K562 (cell line): Measurements from ENCODE around the gene TNPO3. TPM values are rescaled to one million over a fixed set of nuclear protein-coding genes. Genes with fewer than 3 reads are reported as not detected.
A peak's percentile ranks its signal among the peaks of the same experiment; 100 is the strongest.

ENCODE experiments used
- CCNT2 ChIP-seq: IDR thresholded peaks from 2 replicates; pipeline ENCODE4 v1.6.1; 2011; ENCODE audit warnings: borderline replicate concordance, low read depth, mild to moderate bottlenecking, moderate library complexity, mixed read lengths, low read length; ENCODE audit not compliant: insufficient read length; ENCODE audit errors: extremely low read depth
- DNMT1 ChIP-seq: fragments of 450-650 bp; IDR thresholded peaks from 2 replicates; pipeline ENCODE4 v1.6.1; 2016; ENCODE audit warnings: antibody characterized with exemption, mild to moderate bottlenecking
- ELF2 ChIP-seq: fragments of 250-450 bp; sonication (Bioruptor Pico); IDR thresholded peaks from 2 replicates; pipeline ENCODE4 v1.5.0; 2021; ENCODE audit warnings: mild to moderate bottlenecking
- EZH2 ChIP-seq: IDR thresholded peaks from 2 replicates; pipeline ENCODE4 v1.6.1; 2012; ENCODE audit warnings: low read depth, mild to moderate bottlenecking, inconsistent platforms, low read length, borderline replicate concordance
- FOXJ2 ChIP-seq: fragments of 200-800 bp; sonication (Bioruptor generic); IDR thresholded peaks from 2 replicates; pipeline ENCODE4 v1.6.1; 2016; ENCODE audit warnings: missing genetic modification characterization, missing compliant biosample characterization
- FOXP1 ChIP-seq: sonication (generic); formaldehyde crosslinking; IDR thresholded peaks from 2 replicates; pipeline ENCODE4 v1.8.0; 2022; ENCODE audit warnings: mild to moderate bottlenecking, missing genetic modification reagents
- GATAD2A ChIP-seq: fragments of 450-650 bp; IDR thresholded peaks from 2 replicates; pipeline ENCODE4 v1.6.1; 2017
- HMG20A ChIP-seq: fragments of 450-650 bp; formaldehyde crosslinking; conservative IDR thresholded peaks from 2 replicates; pipeline ENCODE4 v1.4.0; 2020; ENCODE audit warnings: mild to moderate bottlenecking, mixed read lengths
- HNRNPUL1 ChIP-seq: fragments of 200-400 bp; formaldehyde crosslinking; IDR thresholded peaks from 2 replicates; pipeline ENCODE4 v1.6.1; 2017; ENCODE audit warnings: low read length
- IRF2 ChIP-seq: sonication (generic); formaldehyde crosslinking; IDR thresholded peaks from 2 replicates; pipeline ENCODE4 v1.8.1; 2022; ENCODE audit warnings: mild to moderate bottlenecking, missing genetic modification reagents
- MTF1 ChIP-seq: fragments of 250-450 bp; sonication (Bioruptor Pico); IDR thresholded peaks from 2 replicates; pipeline ENCODE4 v1.9.0; 2021; ENCODE audit warnings: moderate library complexity, mild to moderate bottlenecking, inconsistent platforms, borderline replicate concordance
- RBM34 ChIP-seq: fragments of 200-400 bp; formaldehyde crosslinking; IDR thresholded peaks from 2 replicates; pipeline ENCODE4 v1.6.1; 2018; ENCODE audit warnings: low read length, borderline replicate concordance; ENCODE audit not compliant: insufficient read depth
- RHOXF2B ChIP-seq: fragments of 250-450 bp; sonication (Bioruptor Pico); conservative IDR thresholded peaks from 2 replicates; pipeline ENCODE4 v1.5.1; 2021
- SAFB ChIP-seq: fragments of 200-400 bp; formaldehyde crosslinking; IDR thresholded peaks from 2 replicates; pipeline ENCODE4 v1.6.1; 2017; ENCODE audit warnings: low read depth, low read length, borderline replicate concordance
- SREBF1 ChIP-seq: fragments of 150-350 bp; IDR thresholded peaks from 2 replicates; pipeline ENCODE4 v1.6.1; 2014; ENCODE audit warnings: antibody characterized with exemption, low read depth, low read length, borderline replicate concordance
- TSC22D4 ChIP-seq: fragments of 450-650 bp; IDR thresholded peaks from 2 replicates; pipeline ENCODE4 v1.6.1; 2016; ENCODE audit warnings: missing genetic modification characterization, missing biosample characterization, control low read depth
- XRCC4 ChIP-seq: IDR thresholded peaks from one replicate; pipeline ENCODE4 v1.6.1; 2011; ENCODE audit not compliant: insufficient read depth, insufficient read length; ENCODE audit errors: extremely low read depth
- ZFPM2 ChIP-seq: fragments of 250-450 bp; sonication (Bioruptor Pico); IDR thresholded peaks from 2 replicates; pipeline ENCODE4 v1.5.1; 2022; ENCODE audit warnings: mild to moderate bottlenecking
- ZNF146 ChIP-seq: IDR thresholded peaks from one replicate; pipeline ENCODE4 v1.6.1; 2018; ENCODE audit warnings: missing compliant biosample characterization; ENCODE audit not compliant: unreplicated experiment
- ZNF408 ChIP-seq: fragments of 250-450 bp; sonication (Bioruptor Pico); IDR thresholded peaks from 2 replicates; pipeline ENCODE4 v1.4.0; 2020; ENCODE audit warnings: low read depth, mild to moderate bottlenecking, moderate library complexity
- ZNF668 ChIP-seq: fragments of 250-450 bp; sonication (Bioruptor Pico); IDR thresholded peaks from 2 replicates; pipeline ENCODE4 v1.8.0; 2022; ENCODE audit warnings: mild to moderate bottlenecking, inconsistent platforms
- ZNF695 ChIP-seq: fragments of 450-650 bp; formaldehyde crosslinking; IDR thresholded peaks from 2 replicates; pipeline ENCODE4 v1.4.0; 2020; ENCODE audit warnings: mild to moderate bottlenecking, moderate library complexity
- polyA plus RNA-seq, 8 experiments: library from polyadenylated mRNA; depleted of rRNA in 4 of 8; stranded (reverse) in 5 of 8; unstranded in 3 of 8; fragments of >200 nt; fragmentation: Nextera tagmentation in 2 of 8; fragmentation: Illumina TruSeq in 1 of 8; extraction: Ambion mirVana in 2 of 8; extraction: Trizol in 1 of 8; gene quantifications; 2 replicates each; pipeline versions ENCODE4 v1.2.1 to v1.2.3, GENCODE V29; 2011 to 2014; ENCODE audit warnings: inconsistent platforms in 1 of 8, missing spikeins in 1 of 8
- total RNA-seq, 7 experiments: library from RNA; depleted of rRNA in 6 of 7; stranded (reverse); fragments of >200 nt in 6 of 7; fragmentation: Illumina TruSeq in 2 of 7; extraction: Trizol in 2 of 7; gene quantifications; 2 replicates each; pipeline versions ENCODE4 v1.2.1 to v1.2.3, GENCODE V29; 2011 to 2021; ENCODE audit warnings: low replicate concordance in 1 of 7
- TF ChIP-seq, protein P1 (sequence below), 2 experiments: fragments of 450-650 bp; IDR thresholded peaks; 2 replicates each; pipeline ENCODE4 v1.6.1; 2016
- TF ChIP-seq, protein P2 (sequence below): fragments of 250-450 bp; sonication (Bioruptor Pico); IDR thresholded peaks from 2 replicates; pipeline ENCODE4 v1.8.0; 2022; ENCODE audit warnings: moderate library complexity, mild to moderate bottlenecking, inconsistent platforms
- TF ChIP-seq, protein P3 (sequence below), 2 experiments: IDR thresholded peaks; 2 replicates each; pipeline ENCODE4 v1.6.1; 2012; ENCODE audit warnings: improper control_type of control experiment in 2 of 2, low read depth in 2 of 2, low read length in 2 of 2, borderline replicate concordance in 1 of 2

Gene TNPO3
- total and polyA plus RNA-seq, 9 of the 15 experiments (the other 6 are each of a cell fraction or from before 2014, with no cell fraction given) = 35.8 to 125 (median 110) TPM

DNA sequence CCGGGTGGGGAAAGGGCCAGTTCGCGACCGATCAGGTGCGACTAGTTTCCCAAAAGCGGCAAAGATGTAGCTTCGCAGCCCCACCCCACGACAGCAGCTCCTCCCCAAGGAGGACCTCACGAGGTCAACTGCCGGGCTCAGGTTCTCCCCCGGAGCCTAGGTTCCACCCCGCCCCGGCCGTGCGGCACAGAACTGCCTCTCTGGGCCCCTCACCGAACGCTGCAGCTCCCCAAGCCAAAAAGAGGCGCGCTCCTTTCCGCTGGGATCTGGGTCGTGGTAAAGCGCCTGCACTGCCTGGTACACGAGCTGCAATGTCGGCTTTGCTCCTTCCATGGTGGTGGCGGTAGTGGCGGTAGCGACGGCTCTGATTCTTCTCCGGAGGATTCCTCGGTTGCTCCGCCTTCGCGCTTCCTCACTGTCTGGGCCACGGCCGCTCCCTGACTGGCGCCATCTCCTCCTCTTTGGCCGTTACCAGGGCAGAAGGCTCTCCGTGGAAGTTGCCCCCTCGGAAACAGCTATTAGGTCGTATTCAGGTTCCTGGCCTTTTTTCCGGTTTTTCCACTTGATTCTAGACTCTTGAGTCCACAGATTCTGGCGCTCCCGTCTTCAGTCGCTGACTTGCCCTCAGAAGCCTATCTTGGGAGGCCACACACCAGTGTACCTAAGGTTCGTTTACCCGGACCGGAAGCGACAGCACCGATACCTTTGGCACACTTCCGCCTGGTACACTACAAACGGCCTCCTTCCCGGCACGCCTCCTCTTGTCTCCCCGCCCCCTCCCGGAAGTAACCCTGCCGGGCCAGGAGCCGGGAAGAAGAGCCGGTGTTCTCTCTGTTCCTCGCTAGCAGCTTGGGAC, at the start of gene TNPO3 (continued):
- TF ChIP-seq SREBF1 (no peak), RHOXF2B (CRISPR knock-in tag) (0 out of 2 replicates have a peak, but pooled peaks have one; percentile 15), IRF2 (no peak), CCNT2 (peak; percentile 71), ZNF146 (no peak), RBM34 (no peak), ZFPM2 (peak; percentile 36; the same call in 1 of the 2 replicates), ZNF668 (peak; percentile 42; the same call in 1 of the 2 replicates), HNRNPUL1 (no peak), MTF1 (peak; percentile 81; the same call in 1 of the 2 replicates), FOXJ2 (tag) (no peak), ZNF695 (no peak), XRCC4 (no peak), DNMT1 (no peak; the same call in none of the 2 replicates), FOXP1 (CRISPR knock-in tag) (peak; percentile 92), GATAD2A (peak; percentile 49; the same call in 1 of the 2 replicates), ZNF408 (CRISPR knock-in tag) (no peak; the same call in 1 of the 2 replicates), SAFB (no peak), HMG20A (CRISPR knock-in tag) (no peak), EZH2 (no peak), TSC22D4 (tag) (no peak), ELF2 (CRISPR knock-in tag) (peak; percentile 97)
- TF ChIP-seq, protein P1, sequence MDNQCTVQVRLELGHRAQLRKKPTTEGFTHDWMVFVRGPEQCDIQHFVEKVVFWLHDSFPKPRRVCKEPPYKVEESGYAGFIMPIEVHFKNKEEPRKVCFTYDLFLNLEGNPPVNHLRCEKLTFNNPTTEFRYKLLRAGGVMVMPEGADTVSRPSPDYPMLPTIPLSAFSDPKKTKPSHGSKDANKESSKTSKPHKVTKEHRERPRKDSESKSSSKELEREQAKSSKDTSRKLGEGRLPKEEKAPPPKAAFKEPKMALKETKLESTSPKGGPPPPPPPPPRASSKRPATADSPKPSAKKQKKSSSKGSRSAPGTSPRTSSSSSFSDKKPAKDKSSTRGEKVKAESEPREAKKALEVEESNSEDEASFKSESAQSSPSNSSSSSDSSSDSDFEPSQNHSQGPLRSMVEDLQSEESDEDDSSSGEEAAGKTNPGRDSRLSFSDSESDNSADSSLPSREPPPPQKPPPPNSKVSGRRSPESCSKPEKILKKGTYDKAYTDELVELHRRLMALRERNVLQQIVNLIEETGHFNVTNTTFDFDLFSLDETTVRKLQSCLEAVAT (IDR thresholded peaks at IDR 0.05) = peak; percentile 47 to 80; a peak in 3 of 4 replicates
- TF ChIP-seq, protein P2, sequence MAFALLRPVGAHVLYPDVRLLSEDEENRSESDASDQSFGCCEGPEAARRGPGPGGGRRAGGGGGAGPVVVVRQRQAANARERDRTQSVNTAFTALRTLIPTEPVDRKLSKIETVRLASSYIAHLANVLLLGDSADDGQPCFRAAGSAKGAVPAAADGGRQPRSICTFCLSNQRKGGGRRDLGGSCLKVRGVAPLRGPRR = peak; percentile 86; the same call in 1 of the 2 replicates
- TF ChIP-seq, protein P3, sequence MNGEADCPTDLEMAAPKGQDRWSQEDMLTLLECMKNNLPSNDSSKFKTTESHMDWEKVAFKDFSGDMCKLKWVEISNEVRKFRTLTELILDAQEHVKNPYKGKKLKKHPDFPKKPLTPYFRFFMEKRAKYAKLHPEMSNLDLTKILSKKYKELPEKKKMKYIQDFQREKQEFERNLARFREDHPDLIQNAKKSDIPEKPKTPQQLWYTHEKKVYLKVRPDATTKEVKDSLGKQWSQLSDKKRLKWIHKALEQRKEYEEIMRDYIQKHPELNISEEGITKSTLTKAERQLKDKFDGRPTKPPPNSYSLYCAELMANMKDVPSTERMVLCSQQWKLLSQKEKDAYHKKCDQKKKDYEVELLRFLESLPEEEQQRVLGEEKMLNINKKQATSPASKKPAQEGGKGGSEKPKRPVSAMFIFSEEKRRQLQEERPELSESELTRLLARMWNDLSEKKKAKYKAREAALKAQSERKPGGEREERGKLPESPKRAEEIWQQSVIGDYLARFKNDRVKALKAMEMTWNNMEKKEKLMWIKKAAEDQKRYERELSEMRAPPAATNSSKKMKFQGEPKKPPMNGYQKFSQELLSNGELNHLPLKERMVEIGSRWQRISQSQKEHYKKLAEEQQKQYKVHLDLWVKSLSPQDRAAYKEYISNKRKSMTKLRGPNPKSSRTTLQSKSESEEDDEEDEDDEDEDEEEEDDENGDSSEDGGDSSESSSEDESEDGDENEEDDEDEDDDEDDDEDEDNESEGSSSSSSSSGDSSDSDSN (IDR thresholded peaks at IDR 0.05; ENCODE audit: borderline replicate concordance in 1 of 2, low read depth in 2 of 2, low read length in 2 of 2) = peak; percentile 69 to 84; a peak in 3 of 4 replicates
